Kidney (tissue), 14 donors: Measurements from ENCODE around the gene MSH5. TPM values are rescaled to one million over a fixed set of nuclear protein-coding genes. Genes with fewer than 3 reads are reported as not detected.

Experiments used
- DNase-seq, 5 donors: peaks; one replicate each; pipeline ENCODE4 v3.0.0-alpha.2; 2013 to 2020
- FAIRE-seq: peaks from 2 replicates; lab custom pipeline; 2012; peaks lifted over from hg19 to GRCh38; lab: Jason Lieb, UNC
- H3K27ac ChIP-seq, 2 donors: one replicate each; pipeline ENCODE4 v1.7.0; 2013; ENCODE audit warnings: low read depth in 2 of 2, low read length in 2 of 2, inconsistent platforms in 1 of 2
- H3K27me3 ChIP-seq: one replicate; pipeline ENCODE4 v1.7.1; 2013; ENCODE audit warnings: low read length, inconsistent platforms; ENCODE audit not compliant: control insufficient read depth, insufficient read depth
- H3K36me3 ChIP-seq, 3 donors: one replicate each; pipeline versions ENCODE4 v1.7.0 to v1.7.1; 2013; ENCODE audit warnings: low read length in 3 of 3, control low read depth in 1 of 3, inconsistent platforms in 1 of 3; ENCODE audit not compliant: insufficient read depth in 3 of 3, control insufficient read depth in 2 of 3
- H3K4me1 ChIP-seq, 3 donors: one replicate each; pipeline versions ENCODE4 v1.7.0 to v1.7.1; 2013; ENCODE audit warnings: low read length in 3 of 3, inconsistent platforms in 1 of 3, low read depth in 1 of 3; ENCODE audit not compliant: control insufficient read depth in 2 of 3, insufficient read depth in 2 of 3
- H3K4me3 ChIP-seq, 3 donors: one replicate each; pipeline versions ENCODE4 v1.7.0 to v1.8.1; 2013; ENCODE audit warnings: low read length in 3 of 3, control low read depth in 1 of 3, inconsistent platforms in 1 of 3
- H3K9ac ChIP-seq, 3 donors: one replicate each; pipeline versions ENCODE4 v1.7.0 to v1.7.1; 2013; ENCODE audit warnings: low read length in 3 of 3, control low read depth in 1 of 3, inconsistent platforms in 1 of 3
- H3K9me3 ChIP-seq, 3 donors: one replicate each; pipeline versions ENCODE4 v1.7.0 to v1.7.1; 2013; ENCODE audit warnings: low read length in 3 of 3, control low read depth in 1 of 3, inconsistent platforms in 1 of 3; ENCODE audit not compliant: control insufficient read depth in 2 of 3, insufficient read depth in 1 of 3
- intact Hi-C: fragments of 100-400 bp; cut with DNase I; formaldehyde crosslinking; loops from one replicate; pipeline ENCODE4 v1.11.1; 2022
- polyA plus RNA-seq: library from polyadenylated mRNA; stranded (reverse); fragments of 350-450 nt; fragmentation: Illumina TruSeq; extraction: RNeasy Lipid Tissue Mini Kit (QIAGEN cat#74804); gene quantifications from one replicate; pipeline ENCODE4 v1.2.3, GENCODE V29; 2014; ENCODE audit warnings: low read depth, low replicate concordance; ENCODE audit not compliant: insufficient read depth
- total RNA-seq: library from RNA; stranded (reverse); fragmentation: NEBNext Ultra II Directional; extraction: Animal tissue kit (Norgen Biotek cat#: 25700); gene quantifications from one replicate; pipeline ENCODE4 v1.2.1, GENCODE V29; 2021
- TF ChIP-seq, protein P1 (sequence below): IDR thresholded peaks from 3 replicates; pipeline ENCODE4 v1.5.1; 2012; ENCODE audit warnings: mild to moderate bottlenecking, moderate library complexity, borderline replicate concordance; ENCODE audit not compliant: insufficient read depth; ENCODE audit errors: extremely low read depth
- donor health status: control.
- donor health status: control.
- donor health status: control.
- donor health status: control.
- donor health status: control.
- donor health status: DM: yes; HTN: yes; CAD: no.
- donor health status: Normal renal cell carcinoma (clear cell type).

Gene MSH5
- total and polyA plus RNA-seq, 2 donors from 2014 or later = 14.4 to 23.7 TPM

DNA sequence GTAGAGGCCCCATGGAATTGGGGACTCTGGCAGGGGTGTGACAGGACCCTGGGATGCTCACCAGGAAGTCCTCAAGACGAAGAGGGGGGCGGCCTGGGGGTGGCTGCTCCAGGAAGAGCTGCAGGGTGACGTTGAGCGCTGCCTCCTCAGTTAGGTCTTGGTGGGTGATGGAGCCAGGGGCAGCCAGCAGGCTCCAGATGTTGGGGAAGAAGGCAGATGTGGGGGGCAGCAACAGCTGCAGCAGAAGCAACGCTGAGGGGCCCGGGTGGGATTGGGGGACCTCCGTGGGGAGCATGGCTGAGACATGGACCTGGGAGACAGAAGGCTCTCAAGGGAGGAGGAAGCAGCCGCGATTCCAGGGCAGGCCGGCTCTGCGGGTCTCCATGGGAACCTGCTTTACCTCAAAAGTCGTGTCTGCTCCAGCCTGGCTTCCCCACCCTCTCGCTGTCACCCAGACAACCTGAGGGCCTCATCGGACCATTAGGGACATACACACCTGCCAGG, 36.7 kb downstream of the MSH5 start:
- Histone ChIP-seq H3K27ac (peak overlapping the region; percentile 77 to 92), H3K4me3 (peak overlapping the region in 1 of 3 donors; percentile 31), H3K4me1 (peaks cover 0 to 19% (median 0%) of the 10 kb centered on the region in 3 donors), H3K27me3 (no peaks in the 10 kb centered on the region), H3K36me3 (peaks cover 0 to 7% (median 0%) of the 10 kb centered on the region in 3 donors), H3K9ac (peak overlapping the region in 1 of 3 donors; percentile 48), H3K9me3 (no peaks in the 10 kb centered on the region)
- TF ChIP-seq, protein P1, sequence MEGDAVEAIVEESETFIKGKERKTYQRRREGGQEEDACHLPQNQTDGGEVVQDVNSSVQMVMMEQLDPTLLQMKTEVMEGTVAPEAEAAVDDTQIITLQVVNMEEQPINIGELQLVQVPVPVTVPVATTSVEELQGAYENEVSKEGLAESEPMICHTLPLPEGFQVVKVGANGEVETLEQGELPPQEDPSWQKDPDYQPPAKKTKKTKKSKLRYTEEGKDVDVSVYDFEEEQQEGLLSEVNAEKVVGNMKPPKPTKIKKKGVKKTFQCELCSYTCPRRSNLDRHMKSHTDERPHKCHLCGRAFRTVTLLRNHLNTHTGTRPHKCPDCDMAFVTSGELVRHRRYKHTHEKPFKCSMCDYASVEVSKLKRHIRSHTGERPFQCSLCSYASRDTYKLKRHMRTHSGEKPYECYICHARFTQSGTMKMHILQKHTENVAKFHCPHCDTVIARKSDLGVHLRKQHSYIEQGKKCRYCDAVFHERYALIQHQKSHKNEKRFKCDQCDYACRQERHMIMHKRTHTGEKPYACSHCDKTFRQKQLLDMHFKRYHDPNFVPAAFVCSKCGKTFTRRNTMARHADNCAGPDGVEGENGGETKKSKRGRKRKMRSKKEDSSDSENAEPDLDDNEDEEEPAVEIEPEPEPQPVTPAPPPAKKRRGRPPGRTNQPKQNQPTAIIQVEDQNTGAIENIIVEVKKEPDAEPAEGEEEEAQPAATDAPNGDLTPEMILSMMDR = no peak
- FAIRE-seq (no peak), DNase-seq (peak in 1 of 5 donors; percentile 87)
- intact Hi-C loops = no loop called here

DNA sequence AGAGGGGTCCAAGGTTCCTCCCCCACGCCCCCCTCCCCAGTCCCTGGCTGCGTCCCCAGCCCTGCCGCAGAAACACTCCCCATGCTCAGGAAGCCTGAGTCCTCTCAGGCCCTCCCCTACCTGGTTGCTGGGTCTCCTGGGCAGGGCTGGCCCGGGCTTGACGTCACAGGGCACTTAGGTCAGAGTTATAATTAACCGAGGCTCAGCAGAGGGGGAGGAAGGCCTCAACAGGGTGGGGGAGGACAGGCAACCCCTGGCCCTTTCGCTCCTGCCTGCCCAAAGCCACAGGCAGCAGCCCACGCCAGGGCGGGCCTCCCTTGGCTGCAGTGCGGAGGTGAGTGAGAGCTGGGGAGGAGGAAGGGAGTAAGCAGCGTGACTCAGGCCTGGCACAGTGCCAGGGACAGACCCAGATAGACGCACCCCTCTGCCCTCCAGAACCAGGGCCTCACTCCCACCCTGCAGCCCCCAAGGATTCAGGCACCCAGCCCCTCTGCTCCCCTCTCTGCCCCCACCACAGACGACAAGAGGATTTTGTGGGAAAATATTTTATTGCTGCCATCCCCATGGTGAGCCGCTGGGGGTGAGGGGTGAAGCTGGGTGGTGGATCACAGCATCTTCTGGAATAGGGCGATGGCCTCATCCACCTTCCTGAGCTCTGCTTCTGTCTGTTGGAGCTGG, 37.3 kb downstream of the MSH5 start, which contains the start of gene VWA7:
TSS of gene VWA7 (minus strand) at position 340 of the 678 bp plus-strand sequence. CDS start 549 bp downstream, outside the sequence.
- H3K9ac ChIP-seq = peak within 1 kb of the TSS in 1 of 3 donors; percentile 48
- intact Hi-C loops = no loop called here
- peak within 1 kb of the TSS; percentile 77 to 92 for H3K27ac ChIP-seq
- H3K27me3 ChIP-seq = no peaks in the 10 kb centered on the region
- H3K4me1 ChIP-seq = peaks cover 0 to 19% (median 0%) of the 10 kb centered on the region in 3 donors
- no peaks in the 10 kb centered on the region for H3K9me3 ChIP-seq
- H3K4me3 ChIP-seq = peak within 1 kb of the TSS in 1 of 3 donors; percentile 31
- FAIRE-seq (peak; percentile 42), DNase-seq (peak; percentile 93 to 96 (median 95))
- H3K36me3 ChIP-seq = peaks cover 0 to 7% (median 3%) of the 10 kb centered on the region in 3 donors
- TF ChIP-seq, protein P1 = no peak

DNA sequence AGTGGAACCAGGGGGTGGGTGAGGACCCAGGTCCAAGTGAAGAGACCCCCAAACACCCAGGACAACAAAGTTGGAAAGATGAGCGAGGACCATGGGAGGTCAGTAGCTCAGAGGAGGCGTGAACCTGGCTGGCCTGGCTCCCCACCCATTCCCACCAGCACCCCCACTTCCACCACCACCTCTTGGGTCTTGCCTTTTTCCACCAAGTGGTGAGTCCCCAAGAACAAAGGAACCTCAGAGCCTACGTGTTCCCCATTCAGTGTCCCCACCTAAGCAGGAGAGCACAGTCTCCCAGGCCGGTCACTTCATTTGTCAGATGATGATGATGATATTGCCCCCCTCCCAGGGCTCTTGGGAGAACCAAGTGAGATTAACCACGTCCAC, 37.9 kb downstream of the MSH5 start:
- H3K9ac ChIP-seq = peak overlapping the region in 1 of 3 donors; percentile 48
- peak overlapping the region in 1 of 3 donors; percentile 6 for H3K4me3 ChIP-seq
- intact Hi-C loops = no loop called here
- FAIRE-seq = no peak
- no peak for DNase-seq
- peaks cover 0 to 9% (median 8%) of the 10 kb centered on the region in 3 donors for H3K36me3 ChIP-seq
- H3K27me3 ChIP-seq = no peaks in the 10 kb centered on the region
- H3K9me3 ChIP-seq = no peaks in the 10 kb centered on the region
- peak overlapping the region; percentile 77 to 92 for H3K27ac ChIP-seq
- H3K4me1 ChIP-seq = peaks cover 0 to 19% (median 0%) of the 10 kb centered on the region in 3 donors
- TF ChIP-seq, protein P1 = no peak
